CD4-positive, alpha-beta T cell treated with Interferon gamma for 1 hour (primary cell): ENCODE data around the gene FAF1.
"Not testable (repeated sequence)": the region's sequence is repeated elsewhere in the genome, so short reads cannot be mapped to it uniquely, and the experiment has no call there.

Experiments
- DNase-seq: peaks from one replicate; pipeline ENCODE4 v3.0.0-alpha.2; 2020

The FAF1 gene

GRCh38 chr1:50750021-50750619, 209.9 kb downstream of the FAF1 start:
- DNase-seq = no peak

GRCh38 chr1:50747394-50747793, 212.7 kb downstream of the FAF1 start:
- DNase-seq = no peak

DNA sequence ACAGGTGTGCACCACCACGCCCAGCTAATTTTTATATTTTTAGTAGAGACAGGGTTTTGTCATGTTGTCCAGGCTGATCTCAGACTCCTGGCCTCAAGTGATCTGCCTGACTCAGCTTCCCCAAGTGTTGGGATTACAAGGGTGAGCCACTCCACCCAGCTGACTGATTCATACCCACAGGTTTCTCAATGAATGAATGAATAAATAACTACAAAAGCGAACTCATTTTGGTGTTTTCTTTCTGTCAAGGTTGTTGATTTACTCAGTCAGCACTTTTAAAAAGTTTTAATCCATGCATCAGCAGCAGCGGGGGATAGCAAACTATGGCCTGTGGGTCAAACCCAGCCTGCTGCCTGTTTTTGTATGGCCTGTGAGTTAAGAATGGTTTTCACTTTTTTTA, 217.5 kb downstream of the FAF1 start:
- no peak for DNase-seq

GRCh38 chr1:50739125-50739524, 220.9 kb downstream of the FAF1 start:
- no peak for DNase-seq

- DNase-seq = no peak
Measured at GRCh38 chr1:50735443-50735842, 224.6 kb downstream of the FAF1 start.

GRCh38 chr1:50727578-50727977, 232.5 kb downstream of the FAF1 start:
- DNase-seq = not testable (repeated sequence)

GRCh38 chr1:50724626-50725286, 235.3 kb downstream of the FAF1 start:
- DNase-seq = no peak

- DNase-seq = no peak
Measured at GRCh38 chr1:50720457-50721053, 239.5 kb downstream of the FAF1 start.

GRCh38 chr1:50719126-50719525, 240.9 kb downstream of the FAF1 start:
- no peak for DNase-seq

- no peak for DNase-seq
Measured at GRCh38 chr1:50717327-50717726, 242.7 kb downstream of the FAF1 start.

DNA sequence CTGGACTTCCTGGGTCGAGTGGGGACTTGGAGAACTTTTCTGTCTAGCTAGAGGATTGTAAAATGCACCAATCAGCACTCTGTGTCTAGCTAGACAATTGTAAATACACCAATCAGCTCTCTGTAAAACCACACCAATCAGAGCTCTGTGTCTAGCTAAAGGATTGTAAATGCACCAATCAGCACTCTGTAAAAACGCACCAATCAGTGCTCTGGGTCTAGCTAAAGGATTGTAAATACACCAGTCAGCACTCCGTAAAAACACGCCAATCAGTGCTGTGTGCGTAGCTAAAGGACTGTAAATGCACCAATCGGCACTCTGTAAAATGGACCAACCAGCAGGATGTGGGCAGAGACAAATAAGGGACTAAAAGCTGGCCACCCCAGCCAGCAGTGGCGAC, 243.6 kb downstream of the FAF1 start:
- DNase-seq = not testable (repeated sequence)

DNA sequence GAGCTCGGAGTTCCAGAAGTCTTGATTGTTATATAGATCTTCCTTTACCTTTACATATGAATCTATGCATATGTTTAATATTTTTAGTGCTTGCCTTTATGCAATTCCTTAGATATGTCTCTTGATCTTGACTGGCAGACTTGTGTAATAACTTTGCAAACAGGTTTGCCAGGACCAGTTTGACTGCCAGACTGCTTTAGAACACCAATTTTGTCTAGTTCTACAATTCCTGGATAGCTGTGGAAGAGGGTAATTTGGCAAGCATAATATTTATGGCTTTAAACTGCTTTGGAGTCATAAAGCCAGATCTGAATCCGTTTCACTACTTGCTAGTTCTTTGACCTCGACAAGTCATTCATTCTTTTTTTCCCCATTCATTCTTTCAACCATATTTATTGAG, 250.0 kb downstream of the FAF1 start:
- DNase-seq = no peak

GRCh38 chr1:50707824-50708223, 252.2 kb downstream of the FAF1 start:
- DNase-seq = no peak

GRCh38 chr1:50705699-50706098, 254.4 kb downstream of the FAF1 start:
- no peak for DNase-seq

DNA sequence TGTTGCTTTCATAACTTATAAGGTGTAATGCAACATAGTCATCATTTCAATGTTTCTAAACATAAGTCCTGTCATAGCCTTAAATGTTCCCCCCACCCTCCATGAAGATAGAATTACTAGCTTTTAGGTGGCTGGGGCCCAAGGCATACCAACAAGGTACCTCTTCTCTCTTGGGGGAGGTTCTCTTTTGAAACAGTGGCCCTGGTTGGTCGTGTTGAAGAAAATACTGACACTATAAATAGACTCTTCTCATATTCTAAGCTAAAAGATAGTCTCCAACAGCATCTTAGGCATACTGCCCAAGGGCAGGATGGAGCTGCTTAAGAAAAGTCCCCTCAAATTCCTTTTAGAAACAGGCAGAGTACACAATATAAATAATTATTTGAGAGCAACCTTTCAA, 255.0 kb downstream of the FAF1 start:
- no peak for DNase-seq

DNA sequence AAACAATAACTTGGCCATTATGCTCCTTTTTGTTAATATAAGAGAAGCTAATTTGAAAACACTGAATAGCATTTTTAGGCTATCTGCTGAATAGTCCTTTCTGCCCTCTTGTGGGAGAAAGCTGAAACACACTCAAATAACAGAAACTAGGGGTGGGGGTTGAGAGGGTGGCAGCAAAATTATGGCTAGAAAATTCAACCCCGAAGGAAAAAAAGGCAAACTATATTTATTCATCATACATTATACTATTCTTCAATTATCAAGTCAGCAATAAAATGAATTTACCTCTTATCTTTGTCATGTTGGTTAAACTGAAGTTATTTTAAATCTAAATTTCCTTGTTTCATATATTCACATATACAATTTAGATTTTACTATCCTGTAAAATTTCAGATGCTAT, 255.9 kb downstream of the FAF1 start:
- no peak for DNase-seq

GRCh38 chr1:50703240-50703639, 256.8 kb downstream of the FAF1 start:
- no peak for DNase-seq

- DNase-seq = no peak
Measured at GRCh38 chr1:50702395-50702794, 257.7 kb downstream of the FAF1 start.

DNA sequence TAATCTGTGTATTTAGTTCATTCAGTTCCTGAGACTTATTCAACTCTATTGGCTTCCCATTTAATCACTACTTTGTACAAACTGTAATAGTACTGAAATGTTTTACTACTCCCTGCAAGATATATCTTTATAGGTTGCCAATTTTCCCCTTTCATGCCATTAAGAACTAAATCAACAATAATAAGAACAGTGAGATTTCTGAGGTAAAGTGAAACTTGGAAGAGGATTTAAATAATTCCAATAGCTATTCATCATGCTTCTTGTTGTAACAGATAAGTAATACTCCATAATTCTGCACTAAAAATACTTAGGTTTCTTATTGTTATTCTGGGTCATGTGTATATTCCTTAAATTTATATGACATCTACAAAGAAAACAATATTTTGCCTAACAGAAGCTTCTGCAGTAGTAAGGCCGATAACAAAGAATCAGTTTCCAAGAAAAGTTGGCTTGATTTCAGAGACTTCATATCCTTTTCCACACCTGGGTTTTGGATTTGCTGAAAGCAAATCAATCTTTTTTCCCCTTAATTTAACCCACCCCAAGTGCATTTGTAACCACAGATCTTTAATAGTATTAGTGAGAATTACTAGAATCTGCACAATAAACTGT, 258.3 kb downstream of the FAF1 start:
- DNase-seq = no peak

DNA sequence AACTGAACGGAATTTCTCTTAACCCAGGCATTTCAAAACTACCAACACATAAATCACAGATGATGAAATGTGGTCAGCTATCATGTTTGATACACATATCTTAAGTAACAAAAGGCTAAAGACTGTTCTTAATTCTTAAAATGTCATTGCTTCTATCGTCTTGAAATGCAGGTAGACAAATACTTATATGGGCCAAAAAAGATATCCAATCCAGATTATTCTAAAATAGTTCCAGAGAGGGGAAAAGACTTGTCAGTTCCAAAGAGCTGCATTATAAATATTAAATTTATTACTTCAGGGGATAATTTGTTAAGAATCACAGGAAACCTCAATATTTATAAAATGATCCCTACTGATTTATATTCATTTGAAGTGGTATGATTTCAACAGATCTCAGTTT, 259.4 kb downstream of the FAF1 start:
- no peak for DNase-seq

DNA sequence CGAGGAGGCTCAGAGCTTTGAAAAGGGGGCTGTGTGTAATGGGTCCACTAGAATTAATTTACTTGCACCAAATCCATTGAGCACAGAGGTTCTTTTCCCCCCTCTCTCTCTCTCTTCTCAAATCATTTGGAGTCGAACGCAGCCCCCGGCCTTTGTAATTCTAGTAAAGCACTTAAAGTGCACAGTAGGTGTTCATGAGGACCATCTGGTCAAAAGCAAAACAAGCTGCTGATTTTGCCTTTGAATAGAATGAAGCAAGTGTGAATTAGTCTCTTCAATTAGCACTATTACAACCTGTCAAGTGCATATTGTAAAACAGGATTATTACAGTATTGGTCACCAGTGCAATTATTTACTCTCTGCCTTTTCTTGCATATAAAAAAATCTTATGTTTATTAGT, 259.9 kb downstream of the FAF1 start:
- DNase-seq = no peak

DNA sequence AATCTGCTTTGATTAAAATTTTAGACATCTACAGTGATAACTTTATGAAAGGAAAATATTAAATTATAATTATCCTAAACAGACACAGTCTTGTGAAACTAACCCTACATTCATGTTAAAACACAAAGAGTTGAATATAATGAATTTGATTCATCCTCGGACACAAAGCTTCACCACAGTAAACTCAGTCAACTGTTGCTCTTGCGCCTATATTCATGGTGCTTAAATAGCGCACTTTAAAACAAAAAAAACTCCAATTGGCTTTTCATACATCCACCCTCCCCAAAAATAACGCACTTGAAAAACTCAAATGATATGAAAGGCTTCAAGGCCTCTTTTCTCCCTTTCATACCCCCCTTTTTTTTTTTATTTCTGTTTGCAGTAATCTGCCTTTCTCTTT, 260.3 kb downstream of the FAF1 start:
- DNase-seq = no peak

DNA sequence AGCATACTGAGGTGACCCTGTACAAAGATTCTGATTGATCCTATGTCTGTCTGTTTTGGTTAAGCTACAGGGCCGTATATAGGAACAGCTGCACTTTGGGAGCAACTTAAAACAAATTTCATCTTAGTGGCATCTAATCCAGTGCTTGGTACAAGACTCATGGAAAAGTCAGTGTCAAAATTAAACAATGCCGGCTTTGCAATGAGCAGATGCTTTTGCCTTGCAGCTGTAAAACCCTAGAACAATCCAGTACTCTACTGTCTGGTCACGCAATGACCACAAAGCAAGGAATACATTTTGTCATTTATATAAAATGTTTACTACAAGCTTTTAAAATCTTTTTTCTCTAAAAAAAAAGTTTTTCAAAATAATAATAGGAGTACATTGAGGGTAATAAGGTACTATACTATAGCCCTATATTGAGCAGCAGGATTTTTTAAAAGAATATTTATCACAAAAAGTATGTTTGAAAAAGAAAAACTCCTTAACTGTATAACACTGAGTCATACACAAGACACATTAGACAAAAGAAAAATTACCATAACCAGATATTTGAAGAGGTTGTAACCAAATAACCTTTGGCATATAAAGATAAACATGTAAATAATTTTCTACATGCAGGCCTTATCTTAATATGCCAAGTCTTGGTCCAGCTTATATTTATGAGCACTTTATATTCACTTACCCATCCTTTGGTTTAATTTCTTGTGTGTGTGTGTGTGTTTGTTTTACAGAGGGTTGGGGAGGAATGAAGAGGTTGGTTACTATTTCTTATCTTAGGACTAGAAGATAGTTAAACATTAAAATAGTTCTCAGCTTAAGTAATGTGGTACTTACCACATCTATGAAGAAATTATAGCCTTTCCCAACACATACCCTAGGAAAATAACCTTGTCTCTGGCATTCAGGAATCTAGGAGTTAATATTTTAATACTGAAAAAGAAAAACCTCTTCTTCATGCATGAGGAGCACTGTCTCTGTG, 262.3 kb downstream of the FAF1 start:
- no peak for DNase-seq
